GM12878 (cell line): ENCODE results near the gene RPS2. TPM values are rescaled to one million over a fixed set of nuclear protein-coding genes. Genes with fewer than 3 reads are reported as not detected.

Experiments used
- ATAC-seq: fragments of 200-7000 bp; cut with Tn5 transposase; 3 replicates; pipeline ENCODE4 v1.9.1; 2020; ENCODE audit warnings: mild to moderate bottlenecking, moderate library complexity
- BruUV-seq: library from RNA; stranded (reverse); fragments of 400-500 nt; replicated peaks from 2 replicates; lab custom pipeline; 2021; lab: Mats Ljungman, UMichigan
- CTCF ChIA-PET: fragments of 300-600 bp; sonication (Branson Sonifier 250); formaldehyde crosslinking; extraction: SDS; loops from one replicate; lab custom pipeline; 2021; ENCODE audit warnings: inconsistent platforms; lab: Yijun Ruan, JAX
- POLR2A ChIA-PET: fragments of 350-600 bp; formaldehyde crosslinking; extraction: SDS; loops from one replicate; lab custom pipeline; 2021; ENCODE audit warnings: inconsistent platforms; lab: Charles Lee
- RAD21 ChIA-PET: fragments of 300-600 bp; sonication (Branson Sonifier 250); formaldehyde crosslinking; loops from one replicate; lab custom pipeline; 2023; ENCODE audit warnings: antibody characterized with exemption; ENCODE audit not compliant: unreplicated experiment; lab: Charles Lee
- SMC1A ChIA-PET: fragments of 300-600 bp; sonication (Branson Sonifier 250); formaldehyde crosslinking; loops from one replicate; lab custom pipeline; 2023; ENCODE audit not compliant: unreplicated experiment, uncharacterized antibody; lab: Charles Lee
- DNase-seq: peaks from one replicate; pipeline ENCODE4 v3.0.0-alpha.2; 2011; ENCODE audit warnings: low read depth, low spot score
- FAIRE-seq: peaks from 3 replicates; lab custom pipeline; 2011; peaks lifted over from hg19 to GRCh38; lab: Jason Lieb, UNC
- H2AFZ ChIP-seq: 2 replicates; pipeline ENCODE4 v1.6.0; 2011; ENCODE audit warnings: low read depth, low read length, control low read depth; ENCODE audit not compliant: control insufficient read depth
- H3K27ac ChIP-seq: 2 replicates; pipeline ENCODE4 v1.5.1; 2011; ENCODE audit warnings: control low read depth; ENCODE audit not compliant: control insufficient read depth, insufficient read depth
- H3K27me3 ChIP-seq, 2 experiments: replicated peaks in 1 of 2; 2 replicates each; pipeline versions ENCODE4 v1.6.0 to v1.6.1; 2011; ENCODE audit warnings: low read length in 1 of 2; ENCODE audit not compliant: control insufficient read depth in 2 of 2, insufficient read depth in 2 of 2
- H3K36me3 ChIP-seq, 2 experiments: 2 replicates each; pipeline ENCODE4 v1.5.1; 2011; ENCODE audit warnings: low read length in 1 of 2; ENCODE audit not compliant: control insufficient read depth in 2 of 2, insufficient read depth in 2 of 2
- H3K4me1 ChIP-seq: 2 replicates; pipeline ENCODE4 v1.6.1; 2011; ENCODE audit warnings: mild to moderate bottlenecking, low read length, moderate library complexity, mixed read lengths; ENCODE audit not compliant: control insufficient read depth, insufficient read depth
- H3K4me2 ChIP-seq: 2 replicates; pipeline ENCODE4 v1.6.0; 2011; ENCODE audit warnings: control low read depth; ENCODE audit not compliant: control insufficient read depth, insufficient read depth
- H3K4me3 ChIP-seq: fragments of 200-600 bp; sonication (generic); 2 replicates; pipeline ENCODE4 v1.5.1; 2016
- H3K79me2 ChIP-seq: 2 replicates; pipeline ENCODE4 v1.6.0; 2011; ENCODE audit warnings: low read length; ENCODE audit not compliant: control insufficient read depth, insufficient read depth
- H3K9ac ChIP-seq: 2 replicates; pipeline ENCODE4 v1.8.0; 2011; ENCODE audit warnings: low read length, control low read depth, mixed read lengths; ENCODE audit not compliant: control insufficient read depth, insufficient read depth
- H3K9me3 ChIP-seq: replicated peaks from 3 replicates; pipeline ENCODE4 v1.5.1; 2011; ENCODE audit warnings: mild to moderate bottlenecking, low read length; ENCODE audit not compliant: control insufficient read depth, insufficient read depth
- H4K20me1 ChIP-seq: 2 replicates; pipeline ENCODE4 v1.6.0; 2011; ENCODE audit not compliant: control insufficient read depth, insufficient read depth
- CREB1 ChIP-seq: IDR thresholded peaks from 2 replicates; pipeline ENCODE4 v1.6.1; 2012; ENCODE audit warnings: low read depth, mild to moderate bottlenecking, inconsistent platforms
- ETV6 ChIP-seq, 2 experiments: fragments of 450-650 bp in 1 of 2; IDR thresholded peaks in 1 of 2; conservative IDR thresholded peaks in 1 of 2; 2 replicates each; pipeline ENCODE4 v1.6.1; 2014; ENCODE audit warnings: antibody characterized with exemption in 1 of 2, borderline replicate concordance in 1 of 2, low read depth in 1 of 2, mild to moderate bottlenecking in 1 of 2, moderate library complexity in 1 of 2
- HDGF ChIP-seq: fragments of 450-650 bp; IDR thresholded peaks from 2 replicates; pipeline ENCODE4 v1.6.1; 2016; ENCODE audit warnings: antibody characterized with exemption
- JUNB ChIP-seq: IDR thresholded peaks from 2 replicates; pipeline ENCODE4 v1.6.1; 2016; ENCODE audit warnings: antibody characterized with exemption, mild to moderate bottlenecking
- KLF5 ChIP-seq: fragments of 450-650 bp; IDR thresholded peaks from 2 replicates; pipeline ENCODE4 v1.6.1; 2014; ENCODE audit warnings: mild to moderate bottlenecking; ENCODE audit not compliant: partially characterized antibody
- MTA3 ChIP-seq: IDR thresholded peaks from 2 replicates; pipeline ENCODE4 v1.6.1; 2012; ENCODE audit warnings: low read length, inconsistent platforms, borderline replicate concordance
- MYC ChIP-seq: IDR thresholded peaks from 2 replicates; pipeline ENCODE4 v1.6.1; 2011; ENCODE audit warnings: mild to moderate bottlenecking, low read length, moderate library complexity, inconsistent platforms; ENCODE audit not compliant: insufficient read depth, insufficient replicate concordance, insufficient read length, severe bottlenecking
- PAX5 ChIP-seq: IDR thresholded peaks from 2 replicates; pipeline ENCODE4 v1.6.1; 2011; ENCODE audit warnings: low read depth, low read length, borderline replicate concordance
- POU2F2 ChIP-seq: IDR thresholded peaks from 3 replicates; pipeline ENCODE4 v1.6.1; 2011; ENCODE audit warnings: low read depth, mild to moderate bottlenecking, low read length, borderline replicate concordance
- RBBP5 ChIP-seq: fragments of 200-600 bp; sonication (generic); conservative IDR thresholded peaks from 2 replicates; pipeline ENCODE4 v1.6.1; 2016
- RCOR1 ChIP-seq: conservative IDR thresholded peaks from 2 replicates; pipeline ENCODE4 v1.6.1; 2012; ENCODE audit warnings: low read depth, low read length, improper control_type of control experiment
- SIN3A ChIP-seq: IDR thresholded peaks from 2 replicates; pipeline ENCODE4 v1.6.1; 2012; ENCODE audit warnings: low read depth, low read length, improper control_type of control experiment
- SREBF2 ChIP-seq: IDR thresholded peaks from 2 replicates; pipeline ENCODE4 v1.6.1; 2012; ENCODE audit warnings: mild to moderate bottlenecking, low read length
- STAT1 ChIP-seq: fragments of 450-650 bp; conservative IDR thresholded peaks from 2 replicates; pipeline ENCODE4 v1.6.1; 2014; ENCODE audit warnings: antibody characterized with exemption, mild to moderate bottlenecking
- TCF7 ChIP-seq: IDR thresholded peaks from 2 replicates; pipeline ENCODE4 v1.6.1; 2014; ENCODE audit warnings: antibody characterized with exemption, borderline replicate concordance
- WRNIP1 ChIP-seq: IDR thresholded peaks from 2 replicates; pipeline ENCODE4 v1.6.1; 2011; ENCODE audit warnings: low read depth, low read length, improper control_type of control experiment, borderline replicate concordance
- ZNF24 ChIP-seq: fragments of 450-650 bp; IDR thresholded peaks from 2 replicates; pipeline ENCODE4 v1.6.1; 2017; ENCODE audit warnings: antibody characterized with exemption, mild to moderate bottlenecking
- ZSCAN29 ChIP-seq: fragments of 450-650 bp; IDR thresholded peaks from 2 replicates; pipeline ENCODE4 v1.6.1; 2017; ENCODE audit warnings: mild to moderate bottlenecking, moderate library complexity
- WGBS: methylation state at CpG from one replicate; pipeline ENCODE4 v1.1.6; 2016; ENCODE audit warnings: low lambda C conversion rate; ENCODE audit not compliant: insufficient replicate concordance, insufficient coverage; ENCODE audit errors: missing lambda C conversion rate; 5-methylcytosine and 5-hydroxymethylcytosine counted together
- in situ Hi-C: fragments of 300-500 bp; cut with MboI; formaldehyde crosslinking; loops from 9 replicates; pipeline ENCODE4 v1.14.3; 2018; ENCODE audit warnings: mixed read lengths
- intact Hi-C: fragments of 100-400 bp; cut with micrococcal nuclease; formaldehyde crosslinking; loops from one replicate; pipeline ENCODE4 v1.14.2; 2022; ENCODE audit not compliant: unreplicated experiment
- polyA plus RNA-seq, 11 experiments: library from polyadenylated mRNA; depleted of rRNA in 4 of 11; unstranded in 6 of 11; stranded (reverse) in 5 of 11; fragments of >200 nt; fragmentation: Nextera tagmentation in 4 of 11; fragmentation: Illumina TruSeq in 1 of 11; extraction: Ambion mirVana in 4 of 11; extraction: Trizol in 1 of 11; gene quantifications; 1 replicate in 1 of 11; 2 replicates in 10 of 11; pipeline versions ENCODE4 v1.2.1 to v1.2.3, GENCODE V29; 2011 to 2016; ENCODE audit warnings: inconsistent platforms in 2 of 11, missing spikeins in 2 of 11, low read depth in 1 of 11
- total RNA-seq, 4 experiments: library from RNA; depleted of rRNA in 3 of 4; stranded (reverse); fragments of >200 nt in 3 of 4; fragmentation: Illumina TruSeq in 1 of 4; extraction: Trizol in 1 of 4; gene quantifications; 2 replicates each; pipeline versions ENCODE4 v1.2.1 to v1.2.3, GENCODE V29; 2013 to 2021
- TF ChIP-seq, protein P1 (sequence below): IDR thresholded peaks from 2 replicates; pipeline ENCODE4 v1.6.1; 2011; ENCODE audit warnings: borderline replicate concordance, low read depth, mild to moderate bottlenecking, moderate library complexity, mixed read lengths, low read length; ENCODE audit not compliant: insufficient read depth; ENCODE audit errors: extremely low read length

Gene RPS2
- total and polyA plus RNA-seq, 10 of the 15 experiments (the other 5 are each of a cell fraction or from before 2014, with no cell fraction given), result 1,295 to 7,121 (median 3,933) TPM

DNA sequence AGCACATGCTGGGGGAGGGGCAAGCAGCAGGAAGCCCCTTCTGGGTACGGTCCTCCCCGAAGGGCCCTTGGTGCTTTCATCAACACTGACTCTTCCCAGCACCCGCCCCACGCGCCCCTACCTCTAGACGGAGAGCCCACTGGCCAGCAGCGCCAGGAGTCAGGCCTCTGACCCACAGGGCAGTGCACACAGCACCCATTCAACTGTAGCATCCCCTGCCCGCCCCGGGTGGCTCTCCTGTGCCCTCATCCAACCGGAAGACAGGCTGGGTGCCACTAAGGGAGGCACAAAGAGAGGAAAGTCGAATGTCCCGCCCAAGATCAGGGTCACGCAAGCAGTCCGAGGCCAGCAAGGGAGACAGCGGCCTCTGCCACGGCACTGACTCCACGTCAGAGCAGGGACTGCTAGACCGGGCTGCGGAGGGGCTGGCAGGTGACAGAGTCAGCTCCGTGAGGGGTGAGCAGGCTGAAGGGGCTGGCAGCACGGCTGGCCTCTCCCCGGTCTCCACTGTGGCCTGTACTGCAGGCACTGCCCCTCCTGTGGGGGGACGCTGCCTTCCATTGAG, 31.4 kb downstream of the RPS2 start (continued):
- TF ChIP-seq ZSCAN29 (no peak), POU2F2 (no peak)

- H3K27ac ChIP-seq, result no peak overlapping the region
- no peaks in the 10 kb centered on the region; the same call in 1 of the 2 replicates for H3K4me1 ChIP-seq
- SMC1A ChIA-PET, result no interaction called here
- no peak overlapping the region for H2AFZ ChIP-seq
- no peak overlapping the region for H3K4me2 ChIP-seq
- H3K4me3 ChIP-seq, result no peak overlapping the region
- no peak for TF ChIP-seq KLF5
- no peak for TF ChIP-seq ETV6 (conservative IDR thresholded peaks at IDR 0.05 in 1 of 2, IDR thresholded peaks at IDR 0.05 in 1 of 2; ENCODE audit: borderline replicate concordance in 1 of 2, low read depth in 1 of 2)
- no peak for TF ChIP-seq ZNF24
- no peak for TF ChIP-seq CREB1
- TF ChIP-seq RBBP5, result no peak
- no peak for TF ChIP-seq WRNIP1
- no peak for TF ChIP-seq SREBF2
- TF ChIP-seq STAT1, result no peak
- no peak for TF ChIP-seq JUNB
- TF ChIP-seq SIN3A, result no peak
- no peak for TF ChIP-seq MTA3
- TF ChIP-seq HDGF, result no peak
- TF ChIP-seq, protein P1, sequence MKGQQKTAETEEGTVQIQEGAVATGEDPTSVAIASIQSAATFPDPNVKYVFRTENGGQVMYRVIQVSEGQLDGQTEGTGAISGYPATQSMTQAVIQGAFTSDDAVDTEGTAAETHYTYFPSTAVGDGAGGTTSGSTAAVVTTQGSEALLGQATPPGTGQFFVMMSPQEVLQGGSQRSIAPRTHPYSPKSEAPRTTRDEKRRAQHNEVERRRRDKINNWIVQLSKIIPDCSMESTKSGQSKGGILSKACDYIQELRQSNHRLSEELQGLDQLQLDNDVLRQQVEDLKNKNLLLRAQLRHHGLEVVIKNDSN, result no peak
- no peak for TF ChIP-seq MYC
- TF ChIP-seq TCF7, result no peak
- no peak for TF ChIP-seq PAX5
- TF ChIP-seq RCOR1, result no peak
- TF ChIP-seq, all 136 proteins: peak for 0
- DNase-seq (no peak), ATAC-seq (no peak), FAIRE-seq (no peak)
- Histone ChIP-seq H4K20me1 (no peaks in the 10 kb centered on the region), H3K9me3 (no peaks in the 10 kb centered on the region), H3K36me3 (no peaks in the 10 kb centered on the region), H3K79me2 (no peaks in the 10 kb centered on the region), H3K9ac (no peak overlapping the region), H3K27me3 (no peaks in the 10 kb centered on the region; a peak in 3 of 4 replicates)
- 54% methylated on average over 19 of the region's 19 CpGs for WGBS
- in situ Hi-C loops (loop anchor here (10.0 kb wide), 1 partner anchor 68 kb away; no protein-coding TSS in a partner anchor), intact Hi-C loops (no loop called here)
- no TSS peak for BruUV-seq
- POLR2A ChIA-PET, result no interaction called here
- RAD21 ChIA-PET, result interaction anchor here (0.6 kb wide), 1 partner anchor 69 kb away, joined by 3 read pairs; no protein-coding TSS in a partner anchor
- CTCF ChIA-PET, result no interaction called here
Measured at GRCh38 chr16:1932050-1933028, 32.3 kb downstream of the RPS2 start.
